Heart left ventricle (tissue), 16 donors: ENCODE results near the gene DOK7. TPM values are rescaled to one million over a fixed set of nuclear protein-coding genes. Genes with fewer than 3 reads are reported as not detected.

ENCODE experiments used
- ATAC-seq, 4 donors: fragments of 200-7000 bp; cut with Tn5 transposase; one replicate each; pipeline ENCODE4 v1.9.1; 2020 to 2022; ENCODE audit warnings: moderate library complexity in 4 of 4, mild to moderate bottlenecking in 3 of 4, moderate number of reproducible peaks in 1 of 4
- DNase-seq, 5 donors: peaks; one replicate each; pipeline ENCODE4 v3.0.0-alpha.2; 2020
- H3K27ac ChIP-seq, 12 donors: fragments of 200-600 bp; sonication (generic) in 4 of 12; one replicate each; pipeline versions ENCODE4 v1.5.0 to v1.8.0; 2016 to 2022; ENCODE audit warnings: mild to moderate bottlenecking in 2 of 12
- H3K27me3 ChIP-seq, 9 donors: fragments of 200-600 bp; sonication (generic) in 2 of 9; one replicate each; pipeline versions ENCODE4 v1.5.1 to v1.8.0; 2016 to 2022; ENCODE audit warnings: mild to moderate bottlenecking in 3 of 9
- H3K36me3 ChIP-seq, 9 donors: fragments of 200-600 bp; sonication (generic) in 2 of 9; one replicate each; pipeline versions ENCODE4 v1.5.0 to v1.8.0; 2018 to 2022; ENCODE audit warnings: mild to moderate bottlenecking in 2 of 9
- H3K4me1 ChIP-seq, 12 donors: fragments of 200-600 bp; sonication (generic) in 4 of 12; one replicate each; pipeline versions ENCODE4 v1.5.0 to v1.8.0; 2016 to 2022; ENCODE audit warnings: mild to moderate bottlenecking in 3 of 12
- H3K4me3 ChIP-seq, 12 donors: fragments of 200-600 bp; sonication (generic) in 4 of 12; one replicate each; pipeline versions ENCODE4 v1.5.0 to v1.8.0; 2017 to 2022; ENCODE audit warnings: mild to moderate bottlenecking in 9 of 12, moderate library complexity in 4 of 12
- H3K9me3 ChIP-seq, 12 donors: fragments of 200-600 bp; sonication (generic) in 4 of 12; one replicate each; pipeline versions ENCODE4 v1.5.0 to v1.8.0; 2016 to 2022; ENCODE audit warnings: mild to moderate bottlenecking in 1 of 12
- CTCF ChIP-seq, 12 donors: fragments of 200-600 bp; sonication (generic) in 4 of 12; IDR thresholded peaks; one replicate each; pipeline versions ENCODE4 v1.5.0 to v1.8.0; 2018 to 2022; ENCODE audit warnings: antibody characterized with exemption in 12 of 12, mild to moderate bottlenecking in 5 of 12
- POLR2A ChIP-seq, 2 donors: fragments of 450-650 bp; IDR thresholded peaks; one replicate each; pipeline ENCODE4 v1.6.1; 2017; ENCODE audit warnings: antibody characterized with exemption in 2 of 2, mild to moderate bottlenecking in 2 of 2, moderate library complexity in 2 of 2
- WGBS, 4 donors: extraction: QIAGEN DNeasy Blood & Tissue Kit in 2 of 4; methylation state at CpG; one replicate each; pipeline versions ENCODE4 v1.1.5 to v1.1.7; 2013 to 2018; 5-methylcytosine and 5-hydroxymethylcytosine counted together
- intact Hi-C, 10 donors: fragments of 100-400 bp; cut with DNase I; formaldehyde crosslinking; loops; one replicate each; pipeline versions ENCODE4 v1.11.1 to v1.14.2; 2022
- polyA plus RNA-seq, 2 donors: library from polyadenylated mRNA; stranded (reverse); fragments of 200-250 nt; gene quantifications; one replicate each; pipeline ENCODE4 v1.2.3, GENCODE V29; 2013
- total RNA-seq, 9 donors: library from RNA; depleted of rRNA in 2 of 9; stranded (reverse); fragments of >200 nt in 2 of 9; fragmentation: NEBNext Ultra II Directional in 3 of 9; extraction: Animal tissue kit (Norgen Biotek cat#: 25700) in 3 of 9; gene quantifications; one replicate each; pipeline versions ENCODE4 v1.1.0 to v1.2.4, GENCODE V29; 2016 to 2023
- donor health status: ischemic (EF 13 %, LVEDD 7.1; RV severe dilation, severe dysfunction).
- donor health status: healthy with polysubstance abuse.
- donor health status: DM: no; HTN: yes; CAD: no.
- donor health status: DM: no; HTN: no; CAD: no.
- donor health status: ischemic (EF 25% LVEDD 6.9; RV normal size, moderate dysfunction).
- donor health status: ischemic (EF 25% LVEDD 5.7; RV mildly dilated, moderate dysfunction).
- donor health status: healthy.
- donor health status: DM: yes; HTN: yes; CAD: no.
- donor health status: ischemic (EF 35%, LVEDD 5.7; RV mildly dilated, moderate dysfunction).
- donor health status: nonischemic (EF 11% LVEDD 7.7; RV severe dilation, severe dysfunction).
- donor health status: DM: yes; HTN: yes; CAD: no.
- donor health status: PGD.
- donor health status: ischemic (EF 29% LVEDD 5.4; RV normal size, mild dysfunction).
- donor health status: nonischemic (EF 23%, LVEDD 6.1; RV moderate dilation, normal function).

Gene DOK7
- total and polyA plus RNA-seq, 11 donors = 27.7 to 89.5 (median 40.0) TPM

- H3K27me3 ChIP-seq = no peaks in the 10 kb centered on the region
- no peak for TF ChIP-seq POLR2A (IDR thresholded peaks at IDR 0.05)
- no peak for TF ChIP-seq CTCF (IDR thresholded peaks at IDR 0.05)
- no peaks in the 10 kb centered on the region for H3K9me3 ChIP-seq
- no peak for ATAC-seq
- intact Hi-C loops = no loop called here
- 65 to 74% (median 73%) methylated on average over 12 to 13 of the region's 13 CpGs for WGBS, 4 donors
- peaks cover 0 to 48% (median 11%) of the 10 kb centered on the region in 12 donors for H3K4me1 ChIP-seq
- peaks cover 0 to 8% (median 0%) of the 10 kb centered on the region in 9 donors for H3K36me3 ChIP-seq
- no peak for DNase-seq
- no peak overlapping the region for H3K4me3 ChIP-seq
- H3K27ac ChIP-seq = peak overlapping the region in 5 of 12 donors; percentile 60 to 82 (median 71)
These were observed 11.1 kb downstream of the DOK7 start for GRCh38 chr4:3473996-3474765.

DNA sequence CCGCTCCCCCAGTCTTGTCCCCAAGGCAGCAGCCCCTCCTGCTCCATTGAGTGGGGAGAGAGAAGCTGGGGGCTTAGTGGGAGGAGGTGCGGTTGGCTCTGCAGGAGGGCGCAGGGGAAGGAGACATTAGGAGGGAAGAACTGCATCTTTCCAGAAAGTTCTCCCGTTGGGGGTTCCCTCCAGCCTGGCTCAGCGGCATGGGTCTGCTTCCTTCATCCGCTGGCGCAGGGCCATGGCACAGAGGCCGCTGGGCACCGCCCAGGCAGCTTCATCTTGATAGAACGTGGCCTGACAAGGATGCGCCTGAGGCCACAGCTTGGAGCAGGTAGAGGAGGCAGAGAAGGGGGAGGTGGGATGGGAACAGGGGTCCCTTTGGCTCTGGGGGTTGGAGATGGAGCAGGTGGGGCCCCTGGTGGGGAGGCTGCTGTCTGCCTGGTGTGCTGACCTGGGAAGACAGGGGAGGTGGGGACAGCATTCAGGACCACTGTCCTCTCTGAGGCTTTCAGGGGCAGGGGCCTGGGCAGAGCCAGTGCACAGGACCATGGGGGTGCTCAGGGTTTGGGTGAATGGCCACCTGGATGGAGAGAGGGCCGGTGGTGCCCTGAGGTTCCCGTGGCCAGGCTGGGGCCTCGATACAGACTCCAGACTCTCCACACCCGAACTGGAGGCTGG is 12.1 kb downstream of the DOK7 start:
- Histone ChIP-seq H3K27me3 (no peaks in the 10 kb centered on the region), H3K4me3 (no peak overlapping the region), H3K4me1 (peaks cover 0 to 48% (median 16%) of the 10 kb centered on the region in 12 donors), H3K27ac (peak overlapping the region in 1 of 12 donors; percentile 82), H3K9me3 (no peaks in the 10 kb centered on the region), H3K36me3 (peaks cover 0 to 8% (median 0%) of the 10 kb centered on the region in 9 donors)
- TF ChIP-seq POLR2A (IDR thresholded peaks at IDR 0.05) = no peak
- TF ChIP-seq CTCF (IDR thresholded peaks at IDR 0.05) = no peak
- DNase-seq = peak in 1 of 5 donors; percentile 44
- ATAC-seq = no peak
- WGBS, 4 donors = 65 to 79% (median 72%) methylated on average over 12 to 15 of the region's 15 CpGs
- intact Hi-C loops = no loop called here

DNA sequence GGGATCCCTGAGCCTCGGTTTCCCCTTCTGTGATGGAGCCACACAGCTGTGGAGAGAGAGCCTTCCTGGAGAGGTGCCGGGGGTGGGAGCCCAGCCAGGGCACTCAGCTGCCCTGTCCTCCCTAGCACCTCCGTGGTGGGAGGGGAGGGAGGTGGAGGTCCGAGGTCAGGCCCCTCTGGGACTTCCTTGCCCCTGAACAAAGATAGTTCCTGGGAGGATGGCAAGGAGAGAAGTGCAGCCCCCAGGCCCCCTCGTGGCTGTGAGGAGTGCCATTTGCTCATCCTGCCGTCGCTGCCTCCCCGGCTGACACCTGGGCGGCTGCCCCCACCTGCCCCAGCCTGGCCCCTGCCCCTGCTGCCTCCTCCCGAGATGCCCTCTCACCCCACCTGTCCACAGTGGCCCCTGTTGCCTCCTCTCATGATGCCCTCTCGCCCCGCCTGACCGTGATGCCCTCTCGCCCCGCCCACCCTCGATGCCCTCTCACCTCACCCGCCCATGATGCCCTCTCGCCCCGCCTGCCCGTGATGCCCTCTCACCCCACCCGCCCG is 12.7 kb downstream of the DOK7 start:
- DNase-seq = peak in 1 of 5 donors; percentile 46
- H3K27me3 ChIP-seq = peaks cover 0 to 3% (median 0%) of the 10 kb centered on the region in 9 donors
- intact Hi-C loops = no loop called here

More for the DNA sequence above, 12.7 kb downstream of the DOK7 start:
- Histone ChIP-seq H3K4me3 (no peak overlapping the region), H3K9me3 (no peaks in the 10 kb centered on the region), H3K4me1 (peaks cover 0 to 49% (median 19%) of the 10 kb centered on the region in 12 donors), H3K36me3 (peaks cover 0 to 8% (median 0%) of the 10 kb centered on the region in 9 donors), H3K27ac (peak overlapping the region in 1 of 12 donors; percentile 82)
- 72 to 84% (median 75%) methylated on average over 20 to 22 of the region's 22 CpGs for WGBS, 4 donors
- TF ChIP-seq POLR2A (IDR thresholded peaks at IDR 0.05) = no peak
- TF ChIP-seq CTCF (IDR thresholded peaks at IDR 0.05) = no peak
- ATAC-seq = no peak
